HEK293 (cell line): Measurements from ENCODE around the gene GGN.

Source experiments
- GLIS2 ChIP-seq: fragments of 450-650 bp; formaldehyde crosslinking; IDR thresholded peaks from 2 replicates; pipeline ENCODE4 v1.5.1; 2016; ENCODE audit warnings: missing biosample characterization, missing genetic modification characterization
- HOXD13 ChIP-seq: sonication (generic); formaldehyde crosslinking; IDR thresholded peaks from 2 replicates; pipeline ENCODE4 v1.8.0; 2022; ENCODE audit warnings: missing genetic modification reagents, borderline replicate concordance
- YY1 ChIP-seq: fragments of 450-650 bp; formaldehyde crosslinking; IDR thresholded peaks from 2 replicates; pipeline ENCODE4 v1.5.1; 2018; ENCODE audit warnings: missing biosample characterization, missing genetic modification characterization
- YY2 ChIP-seq: fragments of 450-650 bp; formaldehyde crosslinking; IDR thresholded peaks from 2 replicates; pipeline ENCODE4 v1.5.1; 2016; ENCODE audit warnings: missing biosample characterization, missing genetic modification characterization
- ZBTB17 ChIP-seq: fragments of 450-650 bp; formaldehyde crosslinking; IDR thresholded peaks from 2 replicates; pipeline ENCODE4 v1.5.1; 2016; ENCODE audit warnings: missing biosample characterization, missing genetic modification characterization
- ZFHX2 ChIP-seq: fragments of 450-650 bp; formaldehyde crosslinking; conservative IDR thresholded peaks from 2 replicates; pipeline ENCODE4 v1.5.1; 2016; ENCODE audit warnings: missing biosample characterization, missing genetic modification characterization
- ZFP37 ChIP-seq: fragments of 450-650 bp; formaldehyde crosslinking; IDR thresholded peaks from 2 replicates; pipeline ENCODE4 v1.5.1; 2016; ENCODE audit warnings: missing biosample characterization, missing genetic modification characterization
- ZNF114 ChIP-seq: fragments of 450-650 bp; formaldehyde crosslinking; IDR thresholded peaks from 2 replicates; pipeline ENCODE4 v1.5.0; 2017; ENCODE audit warnings: missing biosample characterization, missing genetic modification characterization
- ZNF121 ChIP-seq: fragments of 450-650 bp; formaldehyde crosslinking; IDR thresholded peaks from 2 replicates; pipeline ENCODE4 v1.5.1; 2016; ENCODE audit warnings: missing biosample characterization, missing genetic modification characterization
- ZNF133 ChIP-seq: fragments of 450-650 bp; formaldehyde crosslinking; IDR thresholded peaks from 2 replicates; pipeline ENCODE4 v1.5.1; 2016; ENCODE audit warnings: missing biosample characterization, missing genetic modification characterization
- ZNF169 ChIP-seq: fragments of 450-650 bp; formaldehyde crosslinking; IDR thresholded peaks from 2 replicates; pipeline ENCODE4 v1.5.1; 2016; ENCODE audit warnings: missing biosample characterization, missing genetic modification characterization
- ZNF2 ChIP-seq: fragments of 450-650 bp; formaldehyde crosslinking; IDR thresholded peaks from 2 replicates; pipeline ENCODE4 v1.5.1; 2016; ENCODE audit warnings: missing biosample characterization, missing genetic modification characterization
- ZNF274 ChIP-seq, 2 experiments: fragments of 200-500 bp in 1 of 2; fragments of 450-650 bp in 1 of 2; sonication (Bioruptor generic) in 1 of 2; formaldehyde crosslinking in 1 of 2; IDR thresholded peaks; 2 replicates each; pipeline versions ENCODE4 v1.5.1 to v1.6.1; 2014 to 2016; ENCODE audit warnings: borderline replicate concordance in 1 of 2, inconsistent platforms in 1 of 2, low read length in 1 of 2, missing biosample characterization in 1 of 2, missing genetic modification characterization in 1 of 2
- ZNF335 ChIP-seq: fragments of 450-650 bp; formaldehyde crosslinking; conservative IDR thresholded peaks from 2 replicates; pipeline ENCODE4 v1.5.1; 2016; ENCODE audit warnings: missing biosample characterization, missing genetic modification characterization
- ZNF341 ChIP-seq: fragments of 450-650 bp; formaldehyde crosslinking; IDR thresholded peaks from 2 replicates; pipeline ENCODE4; 2016; ENCODE audit warnings: low read depth, missing biosample characterization, missing genetic modification characterization
- ZNF37A ChIP-seq: fragments of 450-650 bp; IDR thresholded peaks from 2 replicates; pipeline ENCODE4 v1.5.1; 2018; ENCODE audit warnings: missing biosample characterization, missing genetic modification characterization
- ZNF514 ChIP-seq: fragments of 450-650 bp; formaldehyde crosslinking; IDR thresholded peaks from 2 replicates; pipeline ENCODE4 v1.5.1; 2016; ENCODE audit warnings: missing biosample characterization, missing genetic modification characterization
- ZNF544 ChIP-seq: fragments of 450-650 bp; formaldehyde crosslinking; IDR thresholded peaks from 2 replicates; pipeline ENCODE4 v1.5.0; 2017; ENCODE audit warnings: missing biosample characterization, missing genetic modification characterization
- ZNF548 ChIP-seq: fragments of 450-650 bp; formaldehyde crosslinking; IDR thresholded peaks from 2 replicates; pipeline ENCODE4 v1.5.1; 2016; ENCODE audit warnings: missing biosample characterization, missing genetic modification characterization
- ZNF624 ChIP-seq: fragments of 450-650 bp; formaldehyde crosslinking; IDR thresholded peaks from 2 replicates; pipeline ENCODE4 v1.5.1; 2017; ENCODE audit warnings: missing biosample characterization, missing genetic modification characterization
- ZNF626 ChIP-seq: fragments of 450-650 bp; sonication (Bioruptor Pico); formaldehyde crosslinking; IDR thresholded peaks from 2 replicates; pipeline ENCODE4 v1.5.1; 2018; ENCODE audit warnings: missing biosample characterization, missing genetic modification characterization, inconsistent platforms
- ZNF701 ChIP-seq: fragments of 450-650 bp; formaldehyde crosslinking; IDR thresholded peaks from 2 replicates; pipeline ENCODE4 v1.5.1; 2016; ENCODE audit warnings: missing biosample characterization, missing genetic modification characterization
- ZSCAN23 ChIP-seq: fragments of 450-650 bp; formaldehyde crosslinking; IDR thresholded peaks from 2 replicates; pipeline ENCODE4 v1.5.1; 2016; ENCODE audit warnings: missing biosample characterization, missing genetic modification characterization
- TF ChIP-seq, protein P1 (sequence below): fragments of 450-650 bp; formaldehyde crosslinking; IDR thresholded peaks from 2 replicates; pipeline ENCODE4 v1.5.1; 2016; ENCODE audit warnings: missing biosample characterization, missing genetic modification characterization
- TF ChIP-seq, protein P2 (sequence below): fragments of 450-650 bp; formaldehyde crosslinking; IDR thresholded peaks from 2 replicates; pipeline ENCODE4 v1.5.1; 2016; ENCODE audit warnings: missing biosample characterization, missing genetic modification characterization
- TF ChIP-seq, protein P3 (sequence below): fragments of 450-650 bp; formaldehyde crosslinking; IDR thresholded peaks from 2 replicates; pipeline ENCODE4 v1.5.1; 2016; ENCODE audit warnings: missing biosample characterization, missing genetic modification characterization

The GGN gene

DNA sequence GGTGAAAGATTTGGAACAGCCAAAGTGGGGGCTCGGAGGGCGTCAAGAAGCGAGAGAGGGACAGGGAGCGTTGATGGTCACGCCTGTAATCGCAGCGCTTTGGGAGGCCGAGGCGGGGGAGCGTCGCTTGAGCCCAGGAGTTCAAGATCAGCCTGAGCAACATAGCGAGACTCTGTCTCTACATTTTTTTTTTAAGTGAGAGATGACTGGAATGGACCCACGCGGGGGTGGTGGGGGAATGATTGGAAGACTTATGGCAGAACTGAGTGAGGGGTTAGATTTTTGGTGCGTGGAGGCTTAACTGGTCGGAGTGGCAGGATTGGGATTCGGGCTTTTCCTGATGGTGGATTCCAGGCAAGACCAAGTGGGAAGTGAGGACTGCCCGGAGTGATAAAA is 12.7 kb downstream of the GGN start (continued):
- TF ChIP-seq ZNF274 (IDR thresholded peaks at IDR 0.05; ENCODE audit: low read length): no peak
- TF ChIP-seq ZNF274 (tag by site-specific recombination; IDR thresholded peaks at IDR 0.05; ENCODE audit: borderline replicate concordance): 0 out of 2 replicates have a peak, but pooled peaks have one; percentile 26
- TF ChIP-seq ZNF37A (tag by site-specific recombination): no peak
- 0 out of 2 replicates have a peak, but pooled peaks have one; percentile 48 for TF ChIP-seq ZNF624 (tag by site-specific recombination)
- TF ChIP-seq ZNF121: peak; percentile 9
- TF ChIP-seq, protein P1, sequence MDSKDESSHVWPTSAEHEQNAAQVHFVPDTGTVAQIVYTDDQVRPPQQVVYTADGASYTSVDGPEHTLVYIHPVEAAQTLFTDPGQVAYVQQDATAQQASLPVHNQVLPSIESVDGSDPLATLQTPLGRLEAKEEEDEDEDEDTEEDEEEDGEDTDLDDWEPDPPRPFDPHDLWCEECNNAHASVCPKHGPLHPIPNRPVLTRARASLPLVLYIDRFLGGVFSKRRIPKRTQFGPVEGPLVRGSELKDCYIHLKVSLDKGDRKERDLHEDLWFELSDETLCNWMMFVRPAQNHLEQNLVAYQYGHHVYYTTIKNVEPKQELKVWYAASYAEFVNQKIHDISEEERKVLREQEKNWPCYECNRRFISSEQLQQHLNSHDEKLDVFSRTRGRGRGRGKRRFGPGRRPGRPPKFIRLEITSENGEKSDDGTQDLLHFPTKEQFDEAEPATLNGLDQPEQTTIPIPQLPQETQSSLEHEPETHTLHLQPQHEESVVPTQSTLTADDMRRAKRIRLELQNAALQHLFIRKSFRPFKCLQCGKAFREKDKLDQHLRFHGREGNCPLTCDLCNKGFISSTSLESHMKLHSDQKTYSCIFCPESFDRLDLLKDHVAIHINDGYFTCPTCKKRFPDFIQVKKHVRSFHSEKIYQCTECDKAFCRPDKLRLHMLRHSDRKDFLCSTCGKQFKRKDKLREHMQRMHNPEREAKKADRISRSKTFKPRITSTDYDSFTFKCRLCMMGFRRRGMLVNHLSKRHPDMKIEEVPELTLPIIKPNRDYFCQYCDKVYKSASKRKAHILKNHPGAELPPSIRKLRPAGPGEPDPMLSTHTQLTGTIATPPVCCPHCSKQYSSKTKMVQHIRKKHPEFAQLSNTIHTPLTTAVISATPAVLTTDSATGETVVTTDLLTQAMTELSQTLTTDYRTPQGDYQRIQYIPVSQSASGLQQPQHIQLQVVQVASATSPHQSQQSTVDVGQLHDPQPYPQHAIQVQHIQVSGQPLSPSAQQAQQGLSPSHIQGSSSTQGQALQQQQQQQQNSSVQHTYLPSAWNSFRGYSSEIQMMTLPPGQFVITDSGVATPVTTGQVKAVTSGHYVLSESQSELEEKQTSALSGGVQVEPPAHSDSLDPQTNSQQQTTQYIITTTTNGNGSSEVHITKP (tag by site-specific recombination): peak; percentile 97
- 0 out of 2 replicates have a peak, but pooled peaks have one; percentile 84 for TF ChIP-seq ZFP37
- 0 out of 2 replicates have a peak, but pooled peaks have one; percentile 61 for TF ChIP-seq ZFHX2 (tag by site-specific recombination)
- 0 out of 2 replicates have a peak, but pooled peaks have one; percentile 41 for TF ChIP-seq ZNF133 (tag by site-specific recombination)
- TF ChIP-seq, protein P2, sequence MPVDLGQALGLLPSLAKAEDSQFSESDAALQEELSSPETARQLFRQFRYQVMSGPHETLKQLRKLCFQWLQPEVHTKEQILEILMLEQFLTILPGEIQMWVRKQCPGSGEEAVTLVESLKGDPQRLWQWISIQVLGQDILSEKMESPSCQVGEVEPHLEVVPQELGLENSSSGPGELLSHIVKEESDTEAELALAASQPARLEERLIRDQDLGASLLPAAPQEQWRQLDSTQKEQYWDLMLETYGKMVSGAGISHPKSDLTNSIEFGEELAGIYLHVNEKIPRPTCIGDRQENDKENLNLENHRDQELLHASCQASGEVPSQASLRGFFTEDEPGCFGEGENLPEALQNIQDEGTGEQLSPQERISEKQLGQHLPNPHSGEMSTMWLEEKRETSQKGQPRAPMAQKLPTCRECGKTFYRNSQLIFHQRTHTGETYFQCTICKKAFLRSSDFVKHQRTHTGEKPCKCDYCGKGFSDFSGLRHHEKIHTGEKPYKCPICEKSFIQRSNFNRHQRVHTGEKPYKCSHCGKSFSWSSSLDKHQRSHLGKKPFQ (tag by site-specific recombination): 0 out of 2 replicates have a peak, but pooled peaks have one; percentile 6
- peak; percentile 55; the same call in 1 of the 2 replicates for TF ChIP-seq ZNF169 (tag by site-specific recombination)
- TF ChIP-seq YY1: no peak
- peak; percentile 81 for TF ChIP-seq ZNF341
- TF ChIP-seq ZNF548 (tag by site-specific recombination): no peak
- TF ChIP-seq, protein P3, sequence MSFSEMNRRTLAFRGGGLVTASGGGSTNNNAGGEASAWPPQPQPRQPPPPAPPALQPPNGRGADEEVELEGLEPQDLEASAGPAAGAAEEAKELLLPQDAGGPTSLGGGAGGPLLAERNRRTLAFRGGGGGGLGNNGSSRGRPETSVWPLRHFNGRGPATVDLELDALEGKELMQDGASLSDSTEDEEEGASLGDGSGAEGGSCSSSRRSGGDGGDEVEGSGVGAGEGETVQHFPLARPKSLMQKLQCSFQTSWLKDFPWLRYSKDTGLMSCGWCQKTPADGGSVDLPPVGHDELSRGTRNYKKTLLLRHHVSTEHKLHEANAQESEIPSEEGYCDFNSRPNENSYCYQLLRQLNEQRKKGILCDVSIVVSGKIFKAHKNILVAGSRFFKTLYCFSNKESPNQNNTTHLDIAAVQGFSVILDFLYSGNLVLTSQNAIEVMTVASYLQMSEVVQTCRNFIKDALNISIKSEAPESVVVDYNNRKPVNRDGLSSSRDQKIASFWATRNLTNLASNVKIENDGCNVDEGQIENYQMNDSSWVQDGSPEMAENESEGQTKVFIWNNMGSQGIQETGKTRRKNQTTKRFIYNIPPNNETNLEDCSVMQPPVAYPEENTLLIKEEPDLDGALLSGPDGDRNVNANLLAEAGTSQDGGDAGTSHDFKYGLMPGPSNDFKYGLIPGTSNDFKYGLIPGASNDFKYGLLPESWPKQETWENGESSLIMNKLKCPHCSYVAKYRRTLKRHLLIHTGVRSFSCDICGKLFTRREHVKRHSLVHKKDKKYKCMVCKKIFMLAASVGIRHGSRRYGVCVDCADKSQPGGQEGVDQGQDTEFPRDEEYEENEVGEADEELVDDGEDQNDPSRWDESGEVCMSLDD: 0 out of 2 replicates have a peak, but pooled peaks have one; percentile 36
- TF ChIP-seq ZNF335 (tag by site-specific recombination): peak; percentile 8
- TF ChIP-seq ZNF2: peak; percentile 82; the same call in 1 of the 2 replicates
- peak; percentile 96 for TF ChIP-seq GLIS2
- no peak for TF ChIP-seq YY2
- no peak for TF ChIP-seq ZNF626 (tag by site-specific recombination)
- TF ChIP-seq ZSCAN23 (tag by site-specific recombination): 0 out of 2 replicates have a peak, but pooled peaks have one; percentile 5
- 0 out of 2 replicates have a peak, but pooled peaks have one; percentile 0 for TF ChIP-seq HOXD13
- 0 out of 2 replicates have a peak, but pooled peaks have one; percentile 9 for TF ChIP-seq ZBTB17 (tag by site-specific recombination)
- no peak for TF ChIP-seq ZNF514 (tag by site-specific recombination)
- TF ChIP-seq ZNF114: no peak
- 0 out of 2 replicates have a peak, but pooled peaks have one; percentile 17 for TF ChIP-seq ZNF701
- no peak for TF ChIP-seq ZNF544 (tag by site-specific recombination)
- TF ChIP-seq, all 188 proteins: peak for 26
